HG02759 (cell line): ENCODE data around the gene PRCD.
"Not testable (repeated sequence)": the region's sequence is repeated elsewhere in the genome, so short reads cannot be mapped to it uniquely, and the experiment has no call there.

Experiments used
- ATAC-seq: cut with Tn5 transposase; IDR thresholded peaks from one replicate; pipeline ENCODE4 v1.9.1; 2021; ENCODE audit warnings: mild to moderate bottlenecking, moderate library complexity; ENCODE audit not compliant: unreplicated experiment

Gene PRCD

DNA sequence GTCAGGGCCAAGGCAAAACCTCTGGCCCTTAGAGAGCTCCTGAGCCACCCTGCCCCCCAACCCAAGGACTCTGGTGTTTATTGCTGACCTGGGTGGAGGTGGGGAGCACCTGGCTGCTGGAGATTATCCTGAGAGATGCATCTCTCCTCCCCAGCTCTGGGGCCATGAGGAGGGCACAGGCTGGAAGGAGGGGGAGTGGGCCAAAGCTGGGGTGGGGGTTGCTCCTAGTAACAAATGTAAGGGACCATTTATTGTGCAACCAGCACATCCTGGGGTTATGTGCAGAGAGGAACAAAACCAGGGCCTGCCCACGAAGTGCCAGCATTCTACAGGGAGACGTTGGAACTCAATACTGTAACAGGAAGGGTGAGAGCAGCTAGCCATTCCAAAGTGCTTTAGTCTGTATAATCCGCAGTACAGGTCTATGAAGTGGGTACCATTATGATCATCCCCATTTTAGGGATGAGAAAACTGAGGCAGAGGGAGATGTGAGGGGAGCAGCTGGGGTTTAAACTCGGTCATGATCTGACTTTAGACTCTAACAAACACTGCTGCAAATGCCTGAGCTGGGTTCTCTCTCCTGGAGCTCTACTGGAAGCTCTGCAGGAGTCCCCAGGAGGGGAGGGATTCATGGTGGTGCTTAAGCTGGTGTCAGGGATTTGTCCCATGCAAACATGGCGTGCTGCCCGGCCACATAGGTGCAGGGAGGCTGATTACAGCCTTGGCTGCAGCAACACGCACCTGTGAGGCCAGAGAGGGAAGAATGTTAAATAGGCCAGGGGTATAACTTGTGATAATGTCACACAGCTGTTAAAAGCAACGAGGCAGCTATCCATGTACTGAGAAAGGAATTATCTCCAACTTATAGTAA lies 37.3 kb upstream of the PRCD start:
- no peak for ATAC-seq

DNA sequence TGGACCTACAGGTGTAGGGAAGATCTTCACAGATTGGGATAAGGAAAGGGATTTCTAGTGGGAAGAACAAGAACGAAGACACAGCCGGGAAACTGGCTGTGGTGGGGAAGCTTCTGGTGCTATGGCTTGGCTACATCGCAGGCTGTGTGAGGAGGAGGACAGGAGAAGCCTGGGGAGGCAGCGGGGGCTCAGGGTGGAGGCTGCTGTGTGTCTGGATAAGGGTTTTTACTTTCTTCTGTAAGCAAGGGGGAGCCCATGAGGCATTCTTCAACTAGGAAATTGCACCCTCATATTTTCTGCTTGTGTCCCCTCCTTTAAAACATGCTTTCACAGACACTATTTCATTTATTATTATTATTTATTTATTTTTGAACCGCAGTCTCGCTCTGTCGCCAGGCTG lies 35.7 kb upstream of the PRCD start:
- ATAC-seq: no peak

DNA sequence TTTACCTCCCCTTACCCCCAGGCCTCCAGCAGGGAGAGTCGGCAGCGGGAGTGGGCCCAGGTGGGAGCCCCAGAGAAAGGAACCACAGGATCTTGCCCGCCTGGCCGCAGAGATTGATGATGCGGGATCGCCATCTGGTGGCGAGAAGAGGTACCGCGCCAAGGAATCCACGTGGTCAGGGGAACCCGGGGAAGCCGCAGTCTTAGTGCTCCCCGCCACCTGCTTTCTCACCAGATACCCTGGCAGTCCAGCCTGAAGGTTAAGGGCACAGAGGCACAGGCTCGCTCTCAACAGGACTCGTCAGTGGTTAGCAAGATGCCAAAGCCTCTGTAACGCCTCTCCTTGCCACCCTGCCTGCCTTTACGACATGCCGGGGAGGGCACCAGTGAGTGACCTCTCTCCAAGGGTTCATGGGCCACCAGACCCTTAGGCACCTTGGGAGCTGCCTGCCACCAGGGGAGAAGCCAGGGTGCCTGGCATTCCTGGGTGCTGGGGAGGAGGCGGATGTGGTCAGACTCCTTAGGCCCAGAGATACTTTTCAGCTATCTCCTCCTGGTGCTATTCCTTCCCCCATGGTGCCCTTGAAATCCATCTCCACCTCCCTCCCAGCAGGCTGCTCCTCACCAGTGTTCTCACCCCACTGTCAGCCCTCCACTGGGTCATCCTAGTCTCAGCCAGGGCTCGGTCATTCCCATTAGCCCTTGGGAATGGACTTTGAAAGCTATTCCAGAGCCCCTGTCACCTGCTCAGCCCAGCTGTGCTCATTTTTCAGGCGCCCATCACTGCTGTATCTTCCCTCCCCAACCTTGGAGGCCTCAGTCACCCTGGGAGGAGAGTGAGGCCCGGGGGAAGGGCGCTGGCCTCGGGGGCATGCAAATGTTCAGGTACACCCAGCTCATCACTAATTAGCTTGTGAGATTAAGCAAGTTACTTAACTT lies 33.2 kb upstream of the PRCD start:
- no peak for ATAC-seq

DNA sequence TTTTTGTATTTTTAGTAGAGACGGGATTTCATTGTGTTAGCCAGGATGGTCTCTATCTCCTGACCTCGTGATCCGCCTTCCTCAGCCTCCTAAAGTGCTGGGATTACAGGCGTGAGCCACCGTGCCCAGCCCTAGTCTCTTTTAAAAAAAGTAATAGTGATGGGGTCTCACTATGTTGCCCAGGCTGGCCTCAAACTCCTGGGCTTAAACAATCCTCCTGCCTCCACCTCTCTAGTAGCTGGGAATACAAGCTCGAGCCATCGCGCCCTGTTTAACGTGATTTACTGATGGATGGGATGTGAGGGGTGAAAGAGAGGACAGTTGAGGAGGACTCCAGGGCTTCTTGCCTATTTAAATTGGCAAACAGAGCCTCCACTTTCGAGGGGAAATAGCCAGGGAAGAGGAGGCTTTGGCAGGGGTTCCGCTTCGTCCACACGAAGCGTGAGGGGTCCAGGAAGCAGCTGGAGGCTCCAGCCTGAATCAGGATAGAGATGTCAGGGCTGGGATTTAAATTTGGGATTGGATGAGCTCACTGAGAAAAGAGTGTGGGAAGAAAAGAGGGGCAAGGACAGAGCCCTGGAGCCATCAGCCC lies 31.3 kb upstream of the PRCD start:
- not testable (repeated sequence) for ATAC-seq

DNA sequence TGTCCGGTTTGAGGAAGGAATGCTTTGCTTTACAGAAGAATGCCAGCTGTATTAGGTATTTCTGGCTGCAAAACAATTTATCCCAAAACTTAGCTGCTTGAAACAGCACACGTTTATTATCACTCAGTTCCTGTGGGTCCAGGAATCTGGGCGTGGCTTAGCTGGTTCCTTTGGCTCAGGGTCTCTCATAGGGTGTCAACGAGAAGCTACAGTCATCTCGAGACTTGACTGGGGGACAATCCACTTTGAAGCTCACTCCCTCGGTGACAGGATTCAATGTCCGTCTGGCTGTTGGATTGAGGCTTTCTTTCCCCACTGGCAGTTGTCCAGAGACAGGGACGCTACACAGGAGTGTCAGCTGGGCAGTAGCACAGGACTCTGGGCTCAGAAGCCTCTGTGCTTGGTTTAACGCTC lies 29.0 kb upstream of the PRCD start:
- no peak for ATAC-seq

DNA sequence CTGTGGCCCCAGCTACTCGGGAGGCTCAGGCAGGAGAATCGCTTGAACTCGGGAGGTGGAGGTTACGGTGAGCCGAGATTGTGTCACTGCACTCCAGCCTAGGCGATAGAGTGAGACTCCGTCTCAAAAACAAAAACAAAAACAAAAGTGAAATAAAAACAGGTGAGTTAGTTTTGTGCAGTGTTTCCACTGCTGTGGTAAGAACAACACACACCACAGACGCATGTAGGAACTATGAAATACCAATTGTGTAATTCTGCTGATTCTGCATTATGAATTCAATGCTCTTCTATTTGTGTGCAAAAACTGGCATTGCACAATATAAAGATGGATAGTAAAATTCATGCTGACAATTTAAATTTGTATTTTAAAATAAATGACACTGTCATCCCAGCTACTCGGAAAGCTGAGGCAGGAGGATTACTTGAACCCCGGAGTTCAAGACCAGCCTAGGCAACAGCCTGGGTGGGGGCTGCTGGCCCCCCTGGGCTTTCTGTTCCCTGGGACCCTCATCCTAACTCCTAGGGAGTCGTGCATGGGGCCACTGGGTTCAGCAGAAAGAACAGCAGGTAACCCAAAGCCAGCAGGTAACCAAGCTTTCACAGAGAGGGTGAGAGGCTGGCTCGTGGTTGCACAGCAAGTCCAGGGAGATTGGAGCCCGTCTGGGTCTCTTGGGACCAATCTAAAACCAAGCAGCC lies 28.0 kb upstream of the PRCD start:
- no peak for ATAC-seq

DNA sequence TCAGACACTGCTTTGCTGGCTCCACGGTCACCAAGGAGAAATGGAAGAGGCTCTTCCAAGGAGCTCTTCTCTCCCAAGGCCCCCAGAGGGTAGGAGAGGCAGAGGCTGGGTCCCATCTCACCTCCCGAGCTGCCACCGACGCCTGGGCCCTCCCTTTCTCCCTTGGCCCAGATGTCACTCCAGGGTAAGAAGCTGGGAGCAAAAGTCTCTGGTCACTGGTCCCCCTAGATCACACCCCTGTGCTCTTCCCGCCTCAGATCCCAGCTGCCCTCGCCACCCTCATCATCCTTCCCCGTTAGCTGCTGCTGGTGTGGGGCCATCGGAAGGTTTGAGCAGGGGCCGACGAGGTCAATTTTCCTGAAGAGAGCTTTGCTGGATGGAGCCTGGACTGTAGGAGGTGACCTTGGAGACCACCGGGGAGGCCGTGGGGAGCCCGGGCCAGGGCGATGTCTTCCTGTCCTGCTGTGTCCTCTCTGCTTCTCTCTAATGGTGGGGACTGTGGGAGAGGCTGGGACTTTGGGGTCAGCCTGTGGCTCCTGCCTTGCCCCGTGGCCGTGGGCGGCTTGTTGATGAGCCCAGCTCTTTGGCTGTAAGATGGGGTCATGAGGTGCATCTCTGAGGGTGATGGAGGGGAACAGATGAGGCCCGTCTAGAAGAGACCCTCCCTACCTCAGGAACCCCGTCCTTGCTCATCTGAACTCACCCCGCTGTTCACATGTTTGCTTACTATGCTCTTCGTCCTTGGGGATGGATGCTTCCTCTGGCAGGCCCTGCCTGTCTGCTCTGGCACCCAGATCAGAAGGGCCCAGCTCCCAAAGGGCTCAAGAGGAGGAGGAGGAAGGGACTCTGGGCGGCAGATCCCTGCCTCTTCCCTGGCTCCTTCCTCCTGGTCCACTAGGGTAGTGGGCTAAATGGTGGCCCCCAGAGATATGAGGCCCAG lies 27.2 kb upstream of the PRCD start:
- ATAC-seq: no peak

DNA sequence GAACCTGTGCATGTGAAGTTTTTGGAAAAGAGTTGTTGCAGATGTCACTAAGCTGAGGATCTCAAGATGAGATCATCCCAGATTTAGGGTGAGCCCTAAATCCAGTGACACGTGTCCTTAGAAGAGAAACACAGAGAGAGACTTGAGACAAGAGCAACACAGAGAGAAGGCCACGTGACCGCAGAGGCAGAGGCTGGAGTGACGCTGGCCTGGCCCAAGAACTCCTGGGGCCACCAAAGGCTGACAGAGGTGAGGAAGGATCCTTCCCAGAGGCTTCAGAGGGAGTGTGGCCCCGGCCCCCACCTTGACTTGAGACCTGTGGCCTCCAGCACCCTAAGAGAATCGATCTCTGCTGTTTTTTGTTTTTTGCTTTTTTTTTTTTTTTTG lies 26.5 kb upstream of the PRCD start:
- ATAC-seq: no peak

DNA sequence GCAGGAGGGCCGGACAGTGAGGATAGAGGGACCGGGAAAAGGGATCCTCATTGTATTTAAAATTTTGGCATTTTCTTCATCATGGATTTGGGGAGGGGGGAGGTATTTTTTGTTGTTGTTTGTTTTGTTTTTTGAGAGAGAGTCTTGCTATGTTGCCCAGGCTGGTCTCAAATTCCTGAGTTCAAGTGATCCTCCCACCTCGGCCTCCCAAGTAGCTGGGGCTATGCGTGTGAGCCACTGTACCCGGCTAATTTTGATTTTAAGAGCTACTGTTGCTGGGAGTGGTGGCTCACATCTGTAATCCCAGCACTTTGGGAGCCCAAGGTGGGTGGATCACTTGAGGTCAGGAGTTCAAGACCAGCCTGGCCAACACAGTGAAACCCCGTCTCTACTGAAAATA lies 25.5 kb upstream of the PRCD start:
- not testable (repeated sequence) for ATAC-seq

DNA sequence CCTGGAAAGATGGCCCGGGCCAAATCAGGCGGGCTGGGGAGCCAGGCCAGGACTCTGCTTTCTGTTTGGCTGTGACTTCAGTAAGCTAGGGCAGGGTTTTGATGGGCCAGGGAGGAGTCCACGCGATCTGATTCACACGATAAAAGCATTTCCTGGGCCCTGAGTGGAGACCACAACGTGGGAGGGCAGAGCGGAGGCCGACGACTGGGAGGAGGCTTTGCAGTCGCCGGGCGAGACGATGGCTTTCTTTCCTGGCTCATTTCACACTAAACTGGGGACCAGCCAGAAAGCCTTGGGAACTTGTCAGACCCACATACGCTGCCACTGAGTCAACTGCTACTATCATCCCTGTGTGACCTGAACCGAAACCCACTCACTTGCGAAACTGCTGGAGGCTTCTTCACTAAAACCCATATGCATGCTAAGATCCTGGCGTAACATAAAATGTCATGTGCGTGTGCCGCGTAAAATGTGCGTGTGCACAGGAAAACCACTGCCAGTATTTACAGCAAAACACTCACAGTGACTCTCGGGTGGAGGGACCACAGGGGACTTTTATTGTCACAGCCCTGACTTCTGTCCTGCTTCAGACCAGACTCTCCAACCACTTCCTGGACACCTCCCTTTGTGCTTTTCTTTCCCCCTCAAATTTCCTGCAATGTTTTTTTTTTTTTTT lies 24.4 kb upstream of the PRCD start:
- ATAC-seq: peak; percentile 66

DNA sequence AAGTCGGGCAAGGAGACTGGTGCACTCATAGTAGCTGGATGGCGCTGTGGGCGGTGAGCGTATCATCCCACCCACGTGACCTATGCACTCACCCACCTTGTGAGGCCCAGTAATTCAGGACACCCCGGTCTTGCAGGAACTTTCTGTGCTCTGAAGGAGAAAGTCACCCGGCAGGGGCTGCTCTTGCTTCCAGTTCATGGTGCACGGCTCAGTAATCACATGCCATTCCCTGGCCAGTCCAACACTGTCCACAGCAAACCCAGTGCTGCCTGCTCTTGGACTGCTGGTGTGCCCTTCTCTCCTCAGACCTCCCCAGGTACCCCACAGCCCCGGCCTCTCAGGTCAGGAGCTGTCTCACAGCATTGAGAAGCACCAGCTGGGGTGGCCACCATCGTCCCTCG lies 22.2 kb upstream of the PRCD start:
- ATAC-seq: no peak

DNA sequence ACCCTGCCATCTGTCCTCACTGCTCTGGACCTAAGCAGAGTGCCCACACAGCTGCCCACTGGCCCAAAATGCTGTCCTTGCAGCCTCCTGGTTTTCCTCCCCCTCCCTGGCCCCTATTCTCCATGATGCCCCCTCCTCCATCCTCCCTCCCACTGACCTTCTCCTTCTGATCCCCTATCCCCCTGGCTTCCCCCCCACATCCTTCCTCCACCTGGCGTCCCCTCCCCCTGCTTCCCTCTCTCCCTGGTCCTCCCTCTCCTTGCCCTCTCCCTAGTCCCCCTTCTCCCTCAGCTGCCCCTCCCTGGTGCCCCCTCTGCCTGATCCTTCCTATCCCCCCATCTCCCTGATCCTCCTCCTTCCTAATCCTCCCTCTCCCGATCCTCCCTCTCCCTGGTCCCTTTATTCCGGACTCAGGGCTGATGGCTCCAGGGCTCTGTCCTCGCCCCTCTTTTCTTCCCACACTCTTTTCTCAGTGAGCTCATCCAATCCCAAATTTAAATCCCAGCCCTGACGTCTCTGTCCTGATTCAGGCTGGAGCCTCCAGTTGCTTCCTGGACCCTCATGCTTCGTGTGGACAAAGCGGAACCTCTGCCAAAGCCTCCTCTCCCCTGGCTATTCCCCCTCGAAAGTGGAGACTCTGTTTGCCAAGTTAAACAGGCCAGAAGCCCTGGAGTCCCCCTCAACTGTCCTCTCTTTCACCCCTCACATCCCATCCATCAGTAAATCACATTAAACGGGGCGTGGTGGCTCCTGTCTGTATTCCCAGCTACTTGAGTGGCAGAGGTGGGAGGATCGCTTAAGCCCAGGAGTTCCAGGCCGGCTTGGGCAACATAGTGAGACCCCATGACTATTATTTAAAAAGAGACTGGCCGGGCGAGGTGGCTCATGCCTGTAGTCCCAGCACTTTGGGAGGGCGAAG lies 20.5 kb upstream of the PRCD start:
- ATAC-seq: no peak

DNA sequence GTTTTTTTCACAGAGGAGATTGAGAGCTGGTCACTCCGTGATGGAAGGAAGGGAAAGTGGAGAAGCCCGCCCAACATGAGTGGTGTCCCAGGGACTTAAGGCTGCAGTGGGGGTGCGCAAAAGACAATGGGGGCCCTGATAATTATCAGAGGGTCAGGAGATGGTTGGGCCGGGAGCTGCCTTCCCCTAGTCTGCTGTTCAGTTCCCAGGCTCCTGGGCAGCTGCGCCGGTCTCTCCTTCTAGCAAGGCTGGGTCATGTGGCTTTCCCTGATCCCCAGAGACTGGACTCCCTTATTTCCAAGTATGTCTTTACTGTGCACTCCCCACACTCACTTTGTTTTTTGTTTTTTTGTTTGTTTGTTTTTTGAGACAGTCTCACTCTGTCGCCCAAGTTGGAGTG lies 18.6 kb upstream of the PRCD start:
- ATAC-seq: no peak

DNA sequence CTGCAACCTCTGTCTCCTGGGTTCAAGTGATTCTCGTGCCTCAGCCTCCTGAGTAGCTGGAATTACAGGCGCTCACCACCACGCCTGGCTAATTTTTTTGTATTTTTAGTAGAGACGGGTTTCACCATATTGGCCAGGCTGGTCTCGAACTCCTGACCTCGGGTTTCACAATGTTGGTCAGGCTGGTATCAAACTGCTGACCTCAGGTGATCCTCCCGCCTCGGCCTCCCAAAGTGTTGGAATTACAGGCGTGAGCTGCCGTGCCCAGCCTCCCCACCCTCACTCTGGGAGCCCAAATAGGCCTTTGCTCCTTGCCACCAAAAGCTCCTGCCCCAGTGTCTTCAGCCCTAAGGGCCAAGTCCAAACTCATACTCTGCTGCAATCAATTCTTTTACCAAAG lies 18.2 kb upstream of the PRCD start:
- ATAC-seq: not testable (repeated sequence)

DNA sequence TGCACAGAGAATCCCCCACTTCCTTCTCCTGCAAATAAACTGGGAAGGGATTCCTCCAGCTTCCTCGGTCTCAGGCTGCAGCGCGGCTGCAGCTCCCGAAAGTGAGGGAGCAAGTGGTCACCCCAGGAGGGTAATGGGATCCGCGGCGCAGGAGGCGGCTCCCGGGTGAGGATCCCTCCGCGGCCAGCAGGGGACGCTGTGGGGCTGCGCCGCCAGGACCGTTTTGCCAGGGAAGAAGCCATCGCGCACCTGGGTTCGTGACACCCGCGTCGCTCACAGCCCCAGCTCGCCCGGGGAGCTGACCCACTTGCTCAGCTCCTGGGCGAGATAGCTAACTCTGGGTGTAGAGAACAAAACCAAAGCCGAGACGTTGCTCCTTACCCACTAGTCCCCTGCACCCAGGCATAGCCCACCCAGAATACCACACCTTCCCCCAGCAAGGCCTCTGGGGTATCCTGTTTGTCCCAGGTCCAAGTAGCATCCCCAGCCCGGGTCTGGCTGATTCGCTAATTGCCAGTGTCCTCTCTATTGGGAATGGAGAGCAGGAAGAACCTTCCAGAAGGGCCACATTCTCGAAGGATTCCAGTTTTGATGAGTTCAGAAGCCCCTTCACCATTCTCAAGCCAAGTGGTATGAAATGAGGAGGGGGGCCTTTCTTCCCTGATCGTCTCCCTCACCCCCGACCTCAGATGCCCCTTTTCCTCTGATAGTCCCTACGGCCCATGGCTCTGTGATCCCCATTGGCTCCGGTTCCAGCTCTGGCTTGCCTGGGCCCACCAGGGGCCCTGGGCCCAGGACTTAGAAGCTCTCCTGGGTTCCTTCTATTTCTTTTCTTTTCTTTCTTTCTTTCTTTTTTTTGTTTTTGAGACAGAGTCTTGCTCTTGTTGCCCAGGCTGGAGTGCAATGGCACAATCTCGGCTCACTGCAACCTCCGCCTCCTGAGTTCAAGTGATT lies 16.5 kb upstream of the PRCD start:
- peak; percentile 48 for ATAC-seq

DNA sequence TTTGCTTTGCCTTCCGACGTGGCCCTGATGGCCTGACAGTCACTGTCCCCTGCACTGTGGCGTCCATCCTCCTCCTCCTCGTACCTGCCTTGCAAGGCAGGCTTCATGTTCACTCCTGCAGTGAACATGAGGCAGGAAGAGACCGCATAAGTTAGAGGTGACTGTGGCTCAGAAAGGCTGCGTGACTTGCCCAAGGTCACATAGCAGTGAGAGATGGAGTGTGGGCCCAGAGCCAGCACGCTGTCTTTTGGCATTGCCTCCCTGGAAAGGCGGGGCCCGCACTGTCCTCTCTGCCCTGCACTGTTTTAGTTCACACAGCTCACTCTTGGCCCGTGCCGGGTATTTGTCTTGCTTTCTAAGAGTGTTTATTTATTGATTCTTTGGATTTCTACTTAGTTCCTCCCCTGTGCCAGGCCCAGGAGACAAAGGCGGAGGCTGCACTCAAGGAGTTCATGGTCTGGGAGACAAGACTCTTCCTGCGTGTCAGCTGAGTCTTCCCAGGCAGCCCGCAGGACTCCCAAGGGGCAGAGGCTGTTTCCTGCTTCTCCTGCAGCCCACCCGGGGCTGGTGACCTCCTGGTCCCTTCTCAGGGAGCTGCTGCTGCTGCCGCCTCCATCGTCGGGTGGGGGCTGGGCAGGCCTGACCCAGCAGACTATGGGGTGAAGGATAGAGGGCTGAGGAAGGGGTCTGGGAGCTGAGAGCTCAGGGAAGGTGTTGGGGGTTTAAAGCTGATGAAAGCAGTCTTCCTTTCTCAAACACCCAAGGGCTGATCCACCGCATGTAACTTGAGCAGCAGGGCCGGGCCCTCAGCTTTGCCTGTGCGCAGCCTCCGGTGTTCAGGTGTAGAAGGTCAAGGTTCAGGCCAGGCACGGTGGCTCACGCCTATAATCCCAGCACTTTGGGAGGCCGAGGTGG lies 15.0 kb upstream of the PRCD start:
- no peak for ATAC-seq
